Measurements from ENCODE around the gene RHOJ. TPM values are rescaled to one million over a fixed set of nuclear protein-coding genes. Genes with fewer than 3 reads are reported as not detected.

The RHOJ gene
- total and polyA plus RNA-seq, 2 experiments from 2014 or later, result 0.17 TPM; not detected in 1

DNA sequence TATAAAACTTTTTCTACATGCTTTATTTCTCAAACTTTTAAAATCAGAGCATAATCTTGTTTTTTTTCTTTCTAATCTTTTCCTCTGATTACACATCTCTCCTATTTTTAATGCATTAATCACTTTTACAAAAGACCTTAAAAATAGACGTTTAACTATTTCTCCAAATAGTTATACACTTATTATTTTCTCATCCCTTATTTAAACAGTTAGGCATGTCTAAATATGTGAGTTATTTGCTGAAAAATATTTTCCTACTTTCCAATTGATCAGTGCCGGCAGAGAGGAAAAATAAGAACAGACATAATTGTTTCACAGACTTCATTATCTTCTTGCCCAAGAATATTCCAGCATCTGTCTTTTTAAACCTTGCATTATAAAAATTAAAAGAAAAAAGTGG is 28.7 kb upstream of the RHOJ start (continued):
- TF ChIP-seq, protein P1, sequence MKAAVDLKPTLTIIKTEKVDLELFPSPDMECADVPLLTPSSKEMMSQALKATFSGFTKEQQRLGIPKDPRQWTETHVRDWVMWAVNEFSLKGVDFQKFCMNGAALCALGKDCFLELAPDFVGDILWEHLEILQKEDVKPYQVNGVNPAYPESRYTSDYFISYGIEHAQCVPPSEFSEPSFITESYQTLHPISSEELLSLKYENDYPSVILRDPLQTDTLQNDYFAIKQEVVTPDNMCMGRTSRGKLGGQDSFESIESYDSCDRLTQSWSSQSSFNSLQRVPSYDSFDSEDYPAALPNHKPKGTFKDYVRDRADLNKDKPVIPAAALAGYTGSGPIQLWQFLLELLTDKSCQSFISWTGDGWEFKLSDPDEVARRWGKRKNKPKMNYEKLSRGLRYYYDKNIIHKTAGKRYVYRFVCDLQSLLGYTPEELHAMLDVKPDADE (IDR thresholded peaks at IDR 0.05), result no peak
- TF ChIP-seq CREB1 (CRISPR knock-in tag; IDR thresholded peaks at IDR 0.05; ENCODE audit: low read depth), result no peak
- TF ChIP-seq POLR2AphosphoS5 (IDR thresholded peaks at IDR 0.05; ENCODE audit: low read depth), result no peak
- TF ChIP-seq, protein P2, sequence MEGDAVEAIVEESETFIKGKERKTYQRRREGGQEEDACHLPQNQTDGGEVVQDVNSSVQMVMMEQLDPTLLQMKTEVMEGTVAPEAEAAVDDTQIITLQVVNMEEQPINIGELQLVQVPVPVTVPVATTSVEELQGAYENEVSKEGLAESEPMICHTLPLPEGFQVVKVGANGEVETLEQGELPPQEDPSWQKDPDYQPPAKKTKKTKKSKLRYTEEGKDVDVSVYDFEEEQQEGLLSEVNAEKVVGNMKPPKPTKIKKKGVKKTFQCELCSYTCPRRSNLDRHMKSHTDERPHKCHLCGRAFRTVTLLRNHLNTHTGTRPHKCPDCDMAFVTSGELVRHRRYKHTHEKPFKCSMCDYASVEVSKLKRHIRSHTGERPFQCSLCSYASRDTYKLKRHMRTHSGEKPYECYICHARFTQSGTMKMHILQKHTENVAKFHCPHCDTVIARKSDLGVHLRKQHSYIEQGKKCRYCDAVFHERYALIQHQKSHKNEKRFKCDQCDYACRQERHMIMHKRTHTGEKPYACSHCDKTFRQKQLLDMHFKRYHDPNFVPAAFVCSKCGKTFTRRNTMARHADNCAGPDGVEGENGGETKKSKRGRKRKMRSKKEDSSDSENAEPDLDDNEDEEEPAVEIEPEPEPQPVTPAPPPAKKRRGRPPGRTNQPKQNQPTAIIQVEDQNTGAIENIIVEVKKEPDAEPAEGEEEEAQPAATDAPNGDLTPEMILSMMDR (conservative IDR thresholded peaks at IDR 0.05; ENCODE audit: low read depth in 2 of 2), result no peak
- TF ChIP-seq JUNB (IDR thresholded peaks at IDR 0.05; ENCODE audit: unreplicated experiment), result no peak

DNA sequence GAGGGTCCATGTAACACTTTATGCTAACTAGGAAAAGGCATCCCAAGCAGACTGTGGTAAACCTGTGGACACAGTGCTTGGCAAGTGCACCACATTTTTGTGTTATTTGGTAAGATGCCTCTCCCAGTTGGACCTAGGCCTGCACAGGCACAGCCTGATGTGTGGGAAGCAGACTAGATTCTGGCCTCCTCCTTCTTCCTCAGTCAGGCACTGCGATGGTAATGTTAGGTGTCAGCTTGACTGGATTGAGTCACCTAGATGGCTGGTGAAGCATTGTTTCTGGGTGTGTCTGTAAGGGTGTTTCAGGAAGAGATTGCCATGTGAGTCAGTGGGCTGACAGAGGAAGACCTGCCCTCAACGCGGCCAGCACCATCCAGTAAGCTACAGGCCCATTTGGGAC is 25.3 kb upstream of the RHOJ start:
- no peaks in the 10 kb centered on the region for H3K9me3 Mint-ChIP-seq
- DNase-seq (ENCODE audit: low spot score) (no peak), ATAC-seq (no peak)
- no peaks in the 10 kb centered on the region; the same call in 1 of the 2 replicates for H3K9me2 ChIP-seq (ENCODE audit: insufficient read depth)
- no peak overlapping the region for H3K4me3 Mint-ChIP-seq
- H3K27me3 Mint-ChIP-seq (ENCODE audit: insufficient read depth, low read depth, poor library complexity), result no peaks in the 10 kb centered on the region
- no peaks in the 10 kb centered on the region for H3K36me3 ChIP-seq (ENCODE audit: insufficient read depth)
- H2AFZ ChIP-seq, result no peak overlapping the region
- H3K4me3 ChIP-seq, result no peak overlapping the region
- no peaks in the 10 kb centered on the region; the same call in 2 of the 3 replicates for H3K4me1 Mint-ChIP-seq
- H4K20me1 ChIP-seq (replicated peaks; ENCODE audit: insufficient read depth), result no peaks in the 10 kb centered on the region
- H3F3A ChIP-seq (replicated peaks; ENCODE audit: low read depth), result no peaks in the 10 kb centered on the region
- H3K27ac Mint-ChIP-seq, result no peak overlapping the region
- no peak overlapping the region for H3K4me2 ChIP-seq
- H3K79me2 ChIP-seq (replicated peaks; ENCODE audit: insufficient read depth), result no peaks in the 10 kb centered on the region
- H3K4me1 ChIP-seq (ENCODE audit: insufficient read depth), result no peaks in the 10 kb centered on the region
- no peak overlapping the region for H3K27ac ChIP-seq (ENCODE audit: low read depth)
- no peaks in the 10 kb centered on the region; the same call in 2 of the 3 replicates for H3K36me3 Mint-ChIP-seq (ENCODE audit: low read depth)
- H3K27me3 ChIP-seq (ENCODE audit: insufficient read depth), result no peaks in the 10 kb centered on the region
- TF ChIP-seq EZH2 (IDR thresholded peaks at IDR 0.05; ENCODE audit: low read depth, unreplicated experiment), result no peak
- TF ChIP-seq, protein P3, sequence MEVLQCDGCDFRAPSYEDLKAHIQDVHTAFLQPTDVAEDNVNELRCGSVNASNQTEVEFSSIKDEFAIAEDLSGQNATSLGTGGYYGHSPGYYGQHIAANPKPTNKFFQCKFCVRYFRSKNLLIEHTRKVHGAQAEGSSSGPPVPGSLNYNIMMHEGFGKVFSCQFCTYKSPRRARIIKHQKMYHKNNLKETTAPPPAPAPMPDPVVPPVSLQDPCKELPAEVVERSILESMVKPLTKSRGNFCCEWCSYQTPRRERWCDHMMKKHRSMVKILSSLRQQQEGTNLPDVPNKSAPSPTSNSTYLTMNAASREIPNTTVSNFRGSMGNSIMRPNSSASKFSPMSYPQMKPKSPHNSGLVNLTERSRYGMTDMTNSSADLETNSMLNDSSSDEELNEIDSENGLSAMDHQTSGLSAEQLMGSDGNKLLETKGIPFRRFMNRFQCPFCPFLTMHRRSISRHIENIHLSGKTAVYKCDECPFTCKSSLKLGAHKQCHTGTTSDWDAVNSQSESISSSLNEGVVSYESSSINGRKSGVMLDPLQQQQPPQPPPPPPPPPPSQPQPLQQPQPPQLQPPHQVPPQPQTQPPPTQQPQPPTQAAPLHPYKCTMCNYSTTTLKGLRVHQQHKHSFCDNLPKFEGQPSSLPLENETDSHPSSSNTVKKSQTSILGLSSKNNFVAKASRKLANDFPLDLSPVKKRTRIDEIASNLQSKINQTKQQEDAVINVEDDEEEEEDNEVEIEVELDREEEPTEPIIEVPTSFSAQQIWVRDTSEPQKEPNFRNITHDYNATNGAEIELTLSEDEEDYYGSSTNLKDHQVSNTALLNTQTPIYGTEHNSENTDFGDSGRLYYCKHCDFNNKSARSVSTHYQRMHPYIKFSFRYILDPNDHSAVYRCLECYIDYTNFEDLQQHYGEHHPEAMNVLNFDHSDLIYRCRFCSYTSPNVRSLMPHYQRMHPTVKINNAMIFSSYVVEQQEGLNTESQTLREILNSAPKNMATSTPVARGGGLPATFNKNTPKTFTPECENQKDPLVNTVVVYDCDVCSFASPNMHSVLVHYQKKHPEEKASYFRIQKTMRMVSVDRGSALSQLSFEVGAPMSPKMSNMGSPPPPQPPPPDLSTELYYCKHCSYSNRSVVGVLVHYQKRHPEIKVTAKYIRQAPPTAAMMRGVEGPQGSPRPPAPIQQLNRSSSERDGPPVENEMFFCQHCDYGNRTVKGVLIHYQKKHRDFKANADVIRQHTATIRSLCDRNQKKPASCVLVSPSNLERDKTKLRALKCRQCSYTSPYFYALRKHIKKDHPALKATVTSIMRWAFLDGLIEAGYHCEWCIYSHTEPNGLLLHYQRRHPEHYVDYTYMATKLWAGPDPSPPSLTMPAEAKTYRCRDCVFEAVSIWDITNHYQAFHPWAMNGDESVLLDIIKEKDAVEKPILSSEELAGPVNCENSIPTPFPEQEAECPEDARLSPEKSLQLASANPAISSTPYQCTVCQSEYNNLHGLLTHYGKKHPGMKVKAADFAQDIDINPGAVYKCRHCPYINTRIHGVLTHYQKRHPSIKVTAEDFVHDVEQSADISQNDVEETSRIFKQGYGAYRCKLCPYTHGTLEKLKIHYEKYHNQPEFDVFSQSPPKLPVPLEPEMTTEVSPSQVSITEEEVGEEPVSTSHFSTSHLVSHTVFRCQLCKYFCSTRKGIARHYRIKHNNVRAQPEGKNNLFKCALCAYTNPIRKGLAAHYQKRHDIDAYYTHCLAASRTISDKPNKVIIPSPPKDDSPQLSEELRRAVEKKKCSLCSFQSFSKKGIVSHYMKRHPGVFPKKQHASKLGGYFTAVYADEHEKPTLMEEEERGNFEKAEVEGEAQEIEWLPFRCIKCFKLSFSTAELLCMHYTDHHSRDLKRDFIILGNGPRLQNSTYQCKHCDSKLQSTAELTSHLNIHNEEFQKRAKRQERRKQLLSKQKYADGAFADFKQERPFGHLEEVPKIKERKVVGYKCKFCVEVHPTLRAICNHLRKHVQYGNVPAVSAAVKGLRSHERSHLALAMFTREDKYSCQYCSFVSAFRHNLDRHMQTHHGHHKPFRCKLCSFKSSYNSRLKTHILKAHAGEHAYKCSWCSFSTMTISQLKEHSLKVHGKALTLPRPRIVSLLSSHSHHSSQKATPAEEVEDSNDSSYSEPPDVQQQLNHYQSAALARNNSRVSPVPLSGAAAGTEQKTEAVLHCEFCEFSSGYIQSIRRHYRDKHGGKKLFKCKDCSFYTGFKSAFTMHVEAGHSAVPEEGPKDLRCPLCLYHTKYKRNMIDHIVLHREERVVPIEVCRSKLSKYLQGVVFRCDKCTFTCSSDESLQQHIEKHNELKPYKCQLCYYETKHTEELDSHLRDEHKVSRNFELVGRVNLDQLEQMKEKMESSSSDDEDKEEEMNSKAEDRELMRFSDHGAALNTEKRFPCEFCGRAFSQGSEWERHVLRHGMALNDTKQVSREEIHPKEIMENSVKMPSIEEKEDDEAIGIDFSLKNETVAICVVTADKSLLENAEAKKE (CRISPR knock-in tag; IDR thresholded peaks at IDR 0.05), result no peak
- TF ChIP-seq ZNF331 (CRISPR knock-in tag; IDR thresholded peaks at IDR 0.05; ENCODE audit: low read depth), result no peak
- no peak for TF ChIP-seq ZNF114 (CRISPR knock-in tag; IDR thresholded peaks at IDR 0.05)
- TF ChIP-seq NANOG (IDR thresholded peaks at IDR 0.05; ENCODE audit: borderline replicate concordance), result no peak
- TF ChIP-seq, protein P4, sequence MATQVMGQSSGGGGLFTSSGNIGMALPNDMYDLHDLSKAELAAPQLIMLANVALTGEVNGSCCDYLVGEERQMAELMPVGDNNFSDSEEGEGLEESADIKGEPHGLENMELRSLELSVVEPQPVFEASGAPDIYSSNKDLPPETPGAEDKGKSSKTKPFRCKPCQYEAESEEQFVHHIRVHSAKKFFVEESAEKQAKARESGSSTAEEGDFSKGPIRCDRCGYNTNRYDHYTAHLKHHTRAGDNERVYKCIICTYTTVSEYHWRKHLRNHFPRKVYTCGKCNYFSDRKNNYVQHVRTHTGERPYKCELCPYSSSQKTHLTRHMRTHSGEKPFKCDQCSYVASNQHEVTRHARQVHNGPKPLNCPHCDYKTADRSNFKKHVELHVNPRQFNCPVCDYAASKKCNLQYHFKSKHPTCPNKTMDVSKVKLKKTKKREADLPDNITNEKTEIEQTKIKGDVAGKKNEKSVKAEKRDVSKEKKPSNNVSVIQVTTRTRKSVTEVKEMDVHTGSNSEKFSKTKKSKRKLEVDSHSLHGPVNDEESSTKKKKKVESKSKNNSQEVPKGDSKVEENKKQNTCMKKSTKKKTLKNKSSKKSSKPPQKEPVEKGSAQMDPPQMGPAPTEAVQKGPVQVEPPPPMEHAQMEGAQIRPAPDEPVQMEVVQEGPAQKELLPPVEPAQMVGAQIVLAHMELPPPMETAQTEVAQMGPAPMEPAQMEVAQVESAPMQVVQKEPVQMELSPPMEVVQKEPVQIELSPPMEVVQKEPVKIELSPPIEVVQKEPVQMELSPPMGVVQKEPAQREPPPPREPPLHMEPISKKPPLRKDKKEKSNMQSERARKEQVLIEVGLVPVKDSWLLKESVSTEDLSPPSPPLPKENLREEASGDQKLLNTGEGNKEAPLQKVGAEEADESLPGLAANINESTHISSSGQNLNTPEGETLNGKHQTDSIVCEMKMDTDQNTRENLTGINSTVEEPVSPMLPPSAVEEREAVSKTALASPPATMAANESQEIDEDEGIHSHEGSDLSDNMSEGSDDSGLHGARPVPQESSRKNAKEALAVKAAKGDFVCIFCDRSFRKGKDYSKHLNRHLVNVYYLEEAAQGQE (IDR thresholded peaks at IDR 0.05; ENCODE audit: unreplicated experiment), result no peak
